PC-3 (cell line): Measurements from ENCODE around the gene SMIM12. TPM values are rescaled to one million over a fixed set of nuclear protein-coding genes. Genes with fewer than 3 reads are reported as not detected.

Experiments used
- ATAC-seq: fragments of 200-7000 bp; cut with Tn5 transposase; 2 replicates; pipeline ENCODE4 v1.9.1; 2020; ENCODE audit warnings: mild to moderate bottlenecking, moderate library complexity
- BruUV-seq: library from RNA; stranded (reverse); fragments of 400-500 nt; replicated peaks from 2 replicates; lab custom pipeline; 2021; lab: Mats Ljungman, UMichigan
- CTCF ChIA-PET: fragments of 300-600 bp; sonication (Branson Sonifier 250); formaldehyde crosslinking; loops from one replicate; lab custom pipeline; 2022; ENCODE audit warnings: antibody characterized with exemption; lab: Charles Lee
- POLR2A ChIA-PET: fragments of 300-600 bp; sonication (Branson Sonifier 250); formaldehyde crosslinking; loops from one replicate; lab custom pipeline; 2022; ENCODE audit warnings: antibody characterized with exemption; ENCODE audit not compliant: unreplicated experiment; lab: Charles Lee
- DNase-seq: peaks from one replicate; pipeline ENCODE4 v3.0.0-alpha.2; 2015
- H2AFZ ChIP-seq: fragments of 300-600 bp; sonication (generic); 2 replicates; pipeline ENCODE4 v1.6.0; 2016; ENCODE audit warnings: antibody characterized with exemption, low read length
- H3F3A ChIP-seq: fragments of 300-600 bp; sonication (generic); one replicate; pipeline ENCODE4 v1.6.0; 2017; ENCODE audit warnings: antibody characterized with exemption, low read length, control low read depth, mild to moderate bottlenecking; ENCODE audit not compliant: unreplicated experiment
- H3K27ac ChIP-seq: fragments of 300-600 bp; sonication (generic); 2 replicates; pipeline ENCODE4 v1.5.1; 2016; ENCODE audit warnings: mild to moderate bottlenecking, low read length
- H3K27me3 ChIP-seq: fragments of 300-600 bp; sonication (generic); 2 replicates; pipeline ENCODE4 v1.6.1; 2016; ENCODE audit warnings: low read length, mixed read lengths
- H3K36me3 ChIP-seq: fragments of 300-600 bp; sonication (generic); 2 replicates; pipeline ENCODE4 v1.6.1; 2016; ENCODE audit warnings: low read depth, mixed run types, low read length, mixed read lengths
- H3K4me1 ChIP-seq: fragments of 300-600 bp; sonication (generic); 2 replicates; pipeline ENCODE4 v1.5.1; 2016; ENCODE audit warnings: low read length; ENCODE audit not compliant: insufficient read depth
- H3K4me2 ChIP-seq: fragments of 300-600 bp; sonication (generic); 2 replicates; pipeline ENCODE4 v1.6.0; 2016; ENCODE audit warnings: low read length
- H3K4me3 ChIP-seq: fragments of 300-600 bp; sonication (generic); 2 replicates; pipeline ENCODE4 v1.5.1; 2016; ENCODE audit warnings: mild to moderate bottlenecking, low read length, mixed read lengths
- H3K79me2 ChIP-seq: fragments of 300-600 bp; sonication (generic); 2 replicates; pipeline ENCODE4 v1.6.1; 2017; ENCODE audit warnings: low read length, mixed read lengths
- H3K9ac ChIP-seq: fragments of 300-600 bp; sonication (generic); 2 replicates; pipeline ENCODE4 v1.6.0; 2016; ENCODE audit warnings: mild to moderate bottlenecking, low read length
- H3K9me2 ChIP-seq: fragments of 300-600 bp; sonication (generic); replicated peaks from 2 replicates; pipeline ENCODE4 v1.6.1; 2016; ENCODE audit warnings: mixed run types, low read length, mixed read lengths
- H3K9me3 ChIP-seq: fragments of 300-600 bp; sonication (generic); 2 replicates; pipeline ENCODE4 v1.6.1; 2016; ENCODE audit warnings: low read length, mixed read lengths
- H4K20me1 ChIP-seq: fragments of 300-600 bp; sonication (generic); 2 replicates; pipeline ENCODE4 v1.6.1; 2016; ENCODE audit warnings: low read length, mixed read lengths
- CTCF ChIP-seq: fragments of 300-600 bp; sonication (generic); conservative IDR thresholded peaks from 2 replicates; pipeline ENCODE4 v1.5.1; 2017; ENCODE audit warnings: antibody characterized with exemption, low read depth, mild to moderate bottlenecking, low read length
- EZH2 ChIP-seq: fragments of 300-600 bp; sonication (generic); IDR thresholded peaks from one replicate; pipeline ENCODE4 v1.6.1; 2017; ENCODE audit warnings: antibody characterized with exemption, mild to moderate bottlenecking, low read length; ENCODE audit not compliant: unreplicated experiment
- EZH2phosphoT487 ChIP-seq: fragments of 300-600 bp; sonication (generic); IDR thresholded peaks from 2 replicates; pipeline ENCODE4 v1.6.1; 2018; ENCODE audit warnings: mild to moderate bottlenecking, antibody characterized with exemption, low read length, borderline replicate concordance
- intact Hi-C: fragments of 100-400 bp; cut with micrococcal nuclease; formaldehyde crosslinking; loops from 2 replicates; pipeline ENCODE4 v1.9.0; 2023
- total RNA-seq: library from RNA; depleted of rRNA; stranded (reverse); fragments of >200 nt; gene quantifications from 2 replicates; pipeline ENCODE4 v1.2.3, GENCODE V29; 2014

SMIM12 gene
- total RNA-seq, 1 experiment from 2014 or later: 47.2 TPM

- no peak for DNase-seq
- BruUV-seq: no TSS peak
- no peaks in the 10 kb centered on the region for H3K36me3 ChIP-seq
- no peaks in the 10 kb centered on the region for H3K9me3 ChIP-seq
- no peaks in the 10 kb centered on the region for H3K9me2 ChIP-seq
- H3K4me2 ChIP-seq: no peak overlapping the region
- no peak for ATAC-seq
- H3F3A ChIP-seq: no peaks in the 10 kb centered on the region
- TF ChIP-seq CTCF: no peak
- TF ChIP-seq EZH2phosphoT487: no peak
- TF ChIP-seq EZH2: no peak
- H3K27ac ChIP-seq: no peak overlapping the region
- no peaks in the 10 kb centered on the region for H3K79me2 ChIP-seq
- ChIA-PET POLR2A (no interaction called here), CTCF (no interaction called here)
- no peaks in the 10 kb centered on the region for H3K4me1 ChIP-seq
- H4K20me1 ChIP-seq: no peaks in the 10 kb centered on the region
- H2AFZ ChIP-seq: no peak overlapping the region
- H3K9ac ChIP-seq: no peak overlapping the region
- intact Hi-C loops: no loop called here
- no peak overlapping the region for H3K4me3 ChIP-seq
- H3K27me3 ChIP-seq: no peaks in the 10 kb centered on the region
Observed at GRCh38 chr1:34825455-34826091, 34.0 kb downstream of the SMIM12 start.

- CTCF ChIA-PET: no interaction called here
- POLR2A ChIA-PET: no interaction called here
Observed at GRCh38 chr1:34824817-34825454, 34.6 kb downstream of the SMIM12 start.

More at GRCh38 chr1:34824817-34825454, 34.6 kb downstream of the SMIM12 start:
- intact Hi-C loops: no loop called here
- TF ChIP-seq EZH2 (no peak), EZH2phosphoT487 (no peak), CTCF (no peak)
- Histone ChIP-seq H3K4me2 (no peak overlapping the region), H3K4me3 (no peak overlapping the region), H3K27ac (no peak overlapping the region), H3K27me3 (no peaks in the 10 kb centered on the region), H3K79me2 (no peaks in the 10 kb centered on the region), H3K9me3 (no peaks in the 10 kb centered on the region), H2AFZ (no peak overlapping the region), H3K9ac (no peak overlapping the region), H3K36me3 (no peaks in the 10 kb centered on the region), H3K4me1 (no peaks in the 10 kb centered on the region), H3F3A (no peaks in the 10 kb centered on the region), H4K20me1 (no peaks in the 10 kb centered on the region), H3K9me2 (no peaks in the 10 kb centered on the region)
- ATAC-seq (no peak), DNase-seq (no peak)
- no TSS peak for BruUV-seq
